ENCODE data around the gene XKRX.

The XKRX gene

DNA sequence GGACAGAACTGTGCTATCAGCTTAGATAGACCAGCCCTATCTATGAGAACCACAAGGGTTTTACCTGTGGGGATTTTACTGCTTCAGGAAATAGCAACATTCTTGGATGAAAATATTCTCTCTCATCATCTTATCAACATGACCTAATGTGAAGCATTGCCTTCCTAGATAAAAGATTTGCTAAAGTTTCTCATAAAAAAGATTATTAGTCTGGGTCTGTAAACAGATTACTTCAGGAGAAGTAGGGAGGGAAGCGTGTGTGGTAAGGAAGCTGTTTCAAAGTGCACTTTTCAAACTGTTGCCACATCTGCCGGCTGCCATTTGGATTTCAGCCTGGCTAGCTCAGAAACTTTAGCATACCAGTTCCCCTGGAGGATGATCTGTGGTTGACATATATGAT, 54.4 kb downstream of the XKRX start, which contains the start of gene NOX1:
NOX1 (minus strand) TSS at position 35 of the 400 bp plus-strand sequence. CDS start 220 bp downstream, outside the sequence.
- TF ChIP-seq, protein P1, sequence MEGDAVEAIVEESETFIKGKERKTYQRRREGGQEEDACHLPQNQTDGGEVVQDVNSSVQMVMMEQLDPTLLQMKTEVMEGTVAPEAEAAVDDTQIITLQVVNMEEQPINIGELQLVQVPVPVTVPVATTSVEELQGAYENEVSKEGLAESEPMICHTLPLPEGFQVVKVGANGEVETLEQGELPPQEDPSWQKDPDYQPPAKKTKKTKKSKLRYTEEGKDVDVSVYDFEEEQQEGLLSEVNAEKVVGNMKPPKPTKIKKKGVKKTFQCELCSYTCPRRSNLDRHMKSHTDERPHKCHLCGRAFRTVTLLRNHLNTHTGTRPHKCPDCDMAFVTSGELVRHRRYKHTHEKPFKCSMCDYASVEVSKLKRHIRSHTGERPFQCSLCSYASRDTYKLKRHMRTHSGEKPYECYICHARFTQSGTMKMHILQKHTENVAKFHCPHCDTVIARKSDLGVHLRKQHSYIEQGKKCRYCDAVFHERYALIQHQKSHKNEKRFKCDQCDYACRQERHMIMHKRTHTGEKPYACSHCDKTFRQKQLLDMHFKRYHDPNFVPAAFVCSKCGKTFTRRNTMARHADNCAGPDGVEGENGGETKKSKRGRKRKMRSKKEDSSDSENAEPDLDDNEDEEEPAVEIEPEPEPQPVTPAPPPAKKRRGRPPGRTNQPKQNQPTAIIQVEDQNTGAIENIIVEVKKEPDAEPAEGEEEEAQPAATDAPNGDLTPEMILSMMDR (IDR thresholded peaks at IDR 0.05; ENCODE audit: extremely low read depth, insufficient read depth, missing control alignments) = no peak
- in situ Hi-C loops (cut with MboI; ENCODE audit: low pct_unique_long_range_greater_than_20kb, low sequenced_read_pairs, unreplicated experiment) = no loop called here
- DNase-seq (ENCODE audit: low spot score) = no peak

DNA sequence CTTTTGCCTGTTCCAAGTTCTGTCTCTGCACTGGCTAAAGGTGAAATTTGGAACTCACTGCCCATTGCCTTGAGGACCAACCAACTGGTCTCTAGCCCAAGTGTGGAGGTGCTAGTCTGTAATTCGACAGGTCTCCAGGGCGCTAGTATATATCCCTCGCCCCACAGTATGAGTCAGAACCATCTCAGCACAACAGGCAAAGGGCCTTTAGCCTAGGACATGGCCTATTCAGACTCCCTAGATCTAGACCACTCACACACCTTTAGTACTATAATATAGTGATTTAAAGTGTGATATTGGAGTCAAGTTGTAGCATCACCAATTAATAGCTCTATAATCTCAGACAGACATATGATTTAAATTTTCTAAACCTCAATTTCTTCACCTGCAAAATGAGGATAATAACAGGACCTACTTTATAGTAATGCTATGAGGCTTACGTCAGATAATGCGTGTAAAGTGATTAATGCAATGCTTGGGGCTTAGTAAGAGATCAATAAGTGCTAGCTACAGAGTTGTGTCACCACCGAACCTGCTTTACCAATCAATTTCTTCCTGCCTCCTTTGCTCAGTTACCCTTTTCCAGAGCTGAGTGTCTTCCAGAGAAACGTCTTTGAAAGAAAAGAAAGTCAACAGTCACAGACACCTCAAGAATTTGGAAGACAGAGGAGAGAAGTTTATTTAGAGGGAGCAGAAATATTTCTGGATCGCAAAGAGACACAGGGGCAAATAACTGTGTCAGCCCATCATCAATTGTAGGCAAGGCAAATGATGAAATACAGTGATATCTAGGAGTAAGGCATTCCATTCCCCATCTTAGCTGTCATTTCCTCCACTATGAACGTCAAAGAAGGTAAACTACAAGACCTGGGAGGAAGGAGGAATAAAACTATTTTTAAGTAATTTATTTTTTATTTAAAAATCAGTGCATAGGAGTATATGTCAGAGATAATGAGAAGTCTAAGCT, 56.8 kb downstream of the XKRX start:
- TF ChIP-seq, protein P1 (IDR thresholded peaks at IDR 0.05; ENCODE audit: extremely low read depth, insufficient read depth, missing control alignments) = no peak
- no peak for DNase-seq (ENCODE audit: low spot score)
- in situ Hi-C loops (cut with MboI; ENCODE audit: low pct_unique_long_range_greater_than_20kb, low sequenced_read_pairs, unreplicated experiment) = no loop called here

DNA sequence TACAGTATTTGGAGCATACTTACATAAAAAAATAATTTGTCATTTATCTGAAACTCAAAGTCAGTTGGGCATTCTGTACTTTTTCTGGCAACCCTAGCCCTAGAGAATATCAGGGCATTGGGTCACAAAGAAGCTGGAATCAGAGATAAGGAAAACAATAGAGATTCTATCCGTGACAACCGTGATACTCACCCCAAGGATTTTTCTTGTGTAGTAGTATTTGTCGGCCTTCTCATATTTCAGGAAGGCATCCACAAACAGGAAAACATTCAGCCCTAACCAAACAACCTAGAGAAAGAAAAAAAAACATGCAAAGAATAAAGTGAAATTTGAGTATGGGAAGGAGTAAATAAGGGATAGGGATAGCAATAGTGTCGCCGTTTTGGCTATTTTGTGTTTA, 58.2 kb downstream of the XKRX start:
- no peak for DNase-seq (ENCODE audit: low spot score)
- in situ Hi-C loops (cut with MboI; ENCODE audit: low pct_unique_long_range_greater_than_20kb, low sequenced_read_pairs, unreplicated experiment) = no loop called here
- TF ChIP-seq, protein P1 (IDR thresholded peaks at IDR 0.05; ENCODE audit: extremely low read depth, insufficient read depth, missing control alignments) = no peak

DNA sequence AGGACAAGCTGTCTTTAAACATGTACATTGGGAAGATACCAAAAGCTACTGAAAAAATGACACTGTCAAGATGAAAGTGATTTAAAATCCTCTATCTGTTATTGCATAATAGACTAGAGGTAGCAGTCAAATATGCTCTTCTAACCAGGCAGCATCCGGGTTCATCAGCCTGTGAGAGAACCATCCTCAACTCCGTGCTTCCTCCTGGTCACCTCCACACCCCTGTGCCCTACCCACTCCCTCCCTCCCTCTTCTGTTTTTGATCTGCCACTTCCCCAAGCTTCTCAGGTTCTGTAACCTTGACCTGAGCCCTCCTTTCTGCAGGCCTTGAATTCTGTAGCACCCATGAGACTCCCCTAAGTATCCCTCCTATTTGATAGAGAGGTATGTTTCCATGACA, 60.4 kb downstream of the XKRX start:
- in situ Hi-C loops (cut with MboI; ENCODE audit: low pct_unique_long_range_greater_than_20kb, low sequenced_read_pairs, unreplicated experiment) = no loop called here
- no peak for DNase-seq (ENCODE audit: low spot score)
- TF ChIP-seq, protein P1 (IDR thresholded peaks at IDR 0.05; ENCODE audit: extremely low read depth, insufficient read depth, missing control alignments) = no peak

DNA sequence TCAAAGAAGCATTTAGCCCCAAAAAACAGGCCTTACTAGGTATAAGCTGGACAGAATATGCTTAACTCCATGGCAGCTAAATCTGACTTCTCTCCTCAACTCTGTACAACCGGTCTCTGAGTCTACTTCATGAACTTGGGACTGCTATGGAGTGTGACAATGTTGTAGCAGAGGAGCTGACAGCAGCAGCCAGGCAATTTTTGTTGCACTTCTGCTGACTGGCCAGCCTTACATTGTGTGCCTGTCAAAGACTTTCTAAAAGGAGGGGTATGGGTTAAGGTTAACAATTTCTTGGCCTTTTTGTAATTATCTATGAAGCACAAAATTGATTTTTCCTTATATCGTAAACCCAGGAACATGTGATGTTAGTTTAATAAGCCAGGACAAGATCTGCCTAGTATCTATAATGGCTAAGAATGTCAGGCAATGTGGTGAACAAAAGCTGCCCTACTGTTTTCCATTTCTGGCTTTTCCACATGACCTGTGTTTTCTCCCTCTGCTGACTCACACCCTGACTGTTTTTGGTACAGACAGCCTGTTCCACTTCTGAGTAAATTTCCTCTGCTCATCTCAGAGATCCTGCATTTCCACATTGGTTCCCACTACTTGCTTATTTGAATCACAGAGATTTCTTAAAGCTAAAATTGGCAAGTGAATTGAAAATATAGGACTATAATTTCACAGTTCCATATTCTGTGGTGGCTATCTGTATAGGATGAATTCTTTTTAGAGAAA, 63.9 kb downstream of the XKRX start:
- in situ Hi-C loops (cut with MboI; ENCODE audit: low pct_unique_long_range_greater_than_20kb, low sequenced_read_pairs, unreplicated experiment) = no loop called here
- TF ChIP-seq, protein P1 (IDR thresholded peaks at IDR 0.05; ENCODE audit: extremely low read depth, insufficient read depth, missing control alignments) = no peak
- DNase-seq (ENCODE audit: low spot score) = no peak

Data from GM13977 (cell line).